ENCODE data around the gene GTPBP4. TPM values are rescaled to one million over a fixed set of nuclear protein-coding genes. Genes with fewer than 3 reads are reported as not detected.

GTPBP4 gene
- total and polyA plus RNA-seq, 9 of the 15 experiments (the other 6 are each of a cell fraction or from before 2014, with no cell fraction given), result 79.0 to 155 (median 128) TPM

DNA sequence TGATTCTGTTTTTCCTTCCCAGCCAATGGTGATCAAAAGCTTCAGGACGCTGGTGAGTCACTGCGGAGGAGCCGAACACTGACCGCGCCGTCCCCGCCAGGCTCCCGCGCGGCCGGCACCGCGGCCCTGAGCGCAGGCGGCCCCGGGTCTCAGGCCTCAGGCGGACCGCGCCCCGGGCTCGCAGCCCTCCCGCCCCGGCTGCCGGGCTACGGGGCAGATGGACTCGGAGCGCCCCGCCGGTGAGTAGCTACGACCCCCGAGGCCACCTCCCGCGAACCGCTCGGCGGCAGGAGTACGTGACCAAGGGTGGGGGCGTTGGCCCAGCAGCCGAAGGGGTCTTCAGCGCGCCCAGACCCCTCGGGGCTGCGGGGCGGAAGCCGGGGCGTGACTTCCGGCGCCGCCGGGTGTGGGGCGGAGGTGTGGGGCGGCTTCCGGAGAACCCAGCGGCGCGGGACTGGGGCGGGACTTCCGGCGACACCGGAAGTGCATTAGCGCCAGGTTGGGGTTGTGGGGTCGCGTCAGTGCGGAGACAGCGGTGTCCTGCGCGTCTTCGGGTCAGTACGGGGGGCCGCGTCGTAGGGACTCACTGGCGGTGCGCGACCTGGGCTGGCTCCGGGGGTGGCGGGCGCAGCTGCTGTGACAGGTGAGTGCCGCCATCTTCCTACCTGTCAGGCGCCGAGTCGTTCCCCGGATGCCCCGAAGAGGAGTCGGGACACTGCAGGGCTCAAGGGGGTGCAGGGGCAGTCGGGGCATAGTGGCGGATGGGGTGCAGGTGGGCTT, 68.3 kb downstream of the GTPBP4 start, which contains the start of gene WDR37 (continued):
- TF ChIP-seq, protein P1, sequence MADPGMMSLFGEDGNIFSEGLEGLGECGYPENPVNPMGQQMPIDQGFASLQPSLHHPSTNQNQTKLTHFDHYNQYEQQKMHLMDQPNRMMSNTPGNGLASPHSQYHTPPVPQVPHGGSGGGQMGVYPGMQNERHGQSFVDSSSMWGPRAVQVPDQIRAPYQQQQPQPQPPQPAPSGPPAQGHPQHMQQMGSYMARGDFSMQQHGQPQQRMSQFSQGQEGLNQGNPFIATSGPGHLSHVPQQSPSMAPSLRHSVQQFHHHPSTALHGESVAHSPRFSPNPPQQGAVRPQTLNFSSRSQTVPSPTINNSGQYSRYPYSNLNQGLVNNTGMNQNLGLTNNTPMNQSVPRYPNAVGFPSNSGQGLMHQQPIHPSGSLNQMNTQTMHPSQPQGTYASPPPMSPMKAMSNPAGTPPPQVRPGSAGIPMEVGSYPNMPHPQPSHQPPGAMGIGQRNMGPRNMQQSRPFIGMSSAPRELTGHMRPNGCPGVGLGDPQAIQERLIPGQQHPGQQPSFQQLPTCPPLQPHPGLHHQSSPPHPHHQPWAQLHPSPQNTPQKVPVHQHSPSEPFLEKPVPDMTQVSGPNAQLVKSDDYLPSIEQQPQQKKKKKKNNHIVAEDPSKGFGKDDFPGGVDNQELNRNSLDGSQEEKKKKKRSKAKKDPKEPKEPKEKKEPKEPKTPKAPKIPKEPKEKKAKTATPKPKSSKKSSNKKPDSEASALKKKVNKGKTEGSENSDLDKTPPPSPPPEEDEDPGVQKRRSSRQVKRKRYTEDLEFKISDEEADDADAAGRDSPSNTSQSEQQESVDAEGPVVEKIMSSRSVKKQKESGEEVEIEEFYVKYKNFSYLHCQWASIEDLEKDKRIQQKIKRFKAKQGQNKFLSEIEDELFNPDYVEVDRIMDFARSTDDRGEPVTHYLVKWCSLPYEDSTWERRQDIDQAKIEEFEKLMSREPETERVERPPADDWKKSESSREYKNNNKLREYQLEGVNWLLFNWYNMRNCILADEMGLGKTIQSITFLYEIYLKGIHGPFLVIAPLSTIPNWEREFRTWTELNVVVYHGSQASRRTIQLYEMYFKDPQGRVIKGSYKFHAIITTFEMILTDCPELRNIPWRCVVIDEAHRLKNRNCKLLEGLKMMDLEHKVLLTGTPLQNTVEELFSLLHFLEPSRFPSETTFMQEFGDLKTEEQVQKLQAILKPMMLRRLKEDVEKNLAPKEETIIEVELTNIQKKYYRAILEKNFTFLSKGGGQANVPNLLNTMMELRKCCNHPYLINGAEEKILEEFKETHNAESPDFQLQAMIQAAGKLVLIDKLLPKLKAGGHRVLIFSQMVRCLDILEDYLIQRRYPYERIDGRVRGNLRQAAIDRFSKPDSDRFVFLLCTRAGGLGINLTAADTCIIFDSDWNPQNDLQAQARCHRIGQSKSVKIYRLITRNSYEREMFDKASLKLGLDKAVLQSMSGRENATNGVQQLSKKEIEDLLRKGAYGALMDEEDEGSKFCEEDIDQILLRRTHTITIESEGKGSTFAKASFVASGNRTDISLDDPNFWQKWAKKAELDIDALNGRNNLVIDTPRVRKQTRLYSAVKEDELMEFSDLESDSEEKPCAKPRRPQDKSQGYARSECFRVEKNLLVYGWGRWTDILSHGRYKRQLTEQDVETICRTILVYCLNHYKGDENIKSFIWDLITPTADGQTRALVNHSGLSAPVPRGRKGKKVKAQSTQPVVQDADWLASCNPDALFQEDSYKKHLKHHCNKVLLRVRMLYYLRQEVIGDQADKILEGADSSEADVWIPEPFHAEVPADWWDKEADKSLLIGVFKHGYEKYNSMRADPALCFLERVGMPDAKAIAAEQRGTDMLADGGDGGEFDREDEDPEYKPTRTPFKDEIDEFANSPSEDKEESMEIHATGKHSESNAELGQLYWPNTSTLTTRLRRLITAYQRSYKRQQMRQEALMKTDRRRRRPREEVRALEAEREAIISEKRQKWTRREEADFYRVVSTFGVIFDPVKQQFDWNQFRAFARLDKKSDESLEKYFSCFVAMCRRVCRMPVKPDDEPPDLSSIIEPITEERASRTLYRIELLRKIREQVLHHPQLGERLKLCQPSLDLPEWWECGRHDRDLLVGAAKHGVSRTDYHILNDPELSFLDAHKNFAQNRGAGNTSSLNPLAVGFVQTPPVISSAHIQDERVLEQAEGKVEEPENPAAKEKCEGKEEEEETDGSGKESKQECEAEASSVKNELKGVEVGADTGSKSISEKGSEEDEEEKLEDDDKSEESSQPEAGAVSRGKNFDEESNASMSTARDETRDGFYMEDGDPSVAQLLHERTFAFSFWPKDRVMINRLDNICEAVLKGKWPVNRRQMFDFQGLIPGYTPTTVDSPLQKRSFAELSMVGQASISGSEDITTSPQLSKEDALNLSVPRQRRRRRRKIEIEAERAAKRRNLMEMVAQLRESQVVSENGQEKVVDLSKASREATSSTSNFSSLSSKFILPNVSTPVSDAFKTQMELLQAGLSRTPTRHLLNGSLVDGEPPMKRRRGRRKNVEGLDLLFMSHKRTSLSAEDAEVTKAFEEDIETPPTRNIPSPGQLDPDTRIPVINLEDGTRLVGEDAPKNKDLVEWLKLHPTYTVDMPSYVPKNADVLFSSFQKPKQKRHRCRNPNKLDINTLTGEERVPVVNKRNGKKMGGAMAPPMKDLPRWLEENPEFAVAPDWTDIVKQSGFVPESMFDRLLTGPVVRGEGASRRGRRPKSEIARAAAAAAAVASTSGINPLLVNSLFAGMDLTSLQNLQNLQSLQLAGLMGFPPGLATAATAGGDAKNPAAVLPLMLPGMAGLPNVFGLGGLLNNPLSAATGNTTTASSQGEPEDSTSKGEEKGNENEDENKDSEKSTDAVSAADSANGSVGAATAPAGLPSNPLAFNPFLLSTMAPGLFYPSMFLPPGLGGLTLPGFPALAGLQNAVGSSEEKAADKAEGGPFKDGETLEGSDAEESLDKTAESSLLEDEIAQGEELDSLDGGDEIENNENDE (IDR thresholded peaks at IDR 0.05; ENCODE audit: low read depth, low read length), result no peak
- TF ChIP-seq, protein P2, sequence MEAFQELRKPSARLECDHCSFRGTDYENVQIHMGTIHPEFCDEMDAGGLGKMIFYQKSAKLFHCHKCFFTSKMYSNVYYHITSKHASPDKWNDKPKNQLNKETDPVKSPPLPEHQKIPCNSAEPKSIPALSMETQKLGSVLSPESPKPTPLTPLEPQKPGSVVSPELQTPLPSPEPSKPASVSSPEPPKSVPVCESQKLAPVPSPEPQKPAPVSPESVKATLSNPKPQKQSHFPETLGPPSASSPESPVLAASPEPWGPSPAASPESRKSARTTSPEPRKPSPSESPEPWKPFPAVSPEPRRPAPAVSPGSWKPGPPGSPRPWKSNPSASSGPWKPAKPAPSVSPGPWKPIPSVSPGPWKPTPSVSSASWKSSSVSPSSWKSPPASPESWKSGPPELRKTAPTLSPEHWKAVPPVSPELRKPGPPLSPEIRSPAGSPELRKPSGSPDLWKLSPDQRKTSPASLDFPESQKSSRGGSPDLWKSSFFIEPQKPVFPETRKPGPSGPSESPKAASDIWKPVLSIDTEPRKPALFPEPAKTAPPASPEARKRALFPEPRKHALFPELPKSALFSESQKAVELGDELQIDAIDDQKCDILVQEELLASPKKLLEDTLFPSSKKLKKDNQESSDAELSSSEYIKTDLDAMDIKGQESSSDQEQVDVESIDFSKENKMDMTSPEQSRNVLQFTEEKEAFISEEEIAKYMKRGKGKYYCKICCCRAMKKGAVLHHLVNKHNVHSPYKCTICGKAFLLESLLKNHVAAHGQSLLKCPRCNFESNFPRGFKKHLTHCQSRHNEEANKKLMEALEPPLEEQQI (IDR thresholded peaks at IDR 0.05), result no peak
- TF ChIP-seq ZNF41 (CRISPR knock-in tag; conservative IDR thresholded peaks at IDR 0.05), result no peak
- TF ChIP-seq MEF2A (IDR thresholded peaks at IDR 0.05; ENCODE audit: control insufficient read depth, low read depth, low read length), result 0 out of 2 replicates have a peak, but pooled peaks have one; percentile 19
- TF ChIP-seq L3MBTL2 (IDR thresholded peaks at IDR 0.05), result peak; percentile 72; the same call in 1 of the 2 replicates
- TF ChIP-seq CCNT2 (IDR thresholded peaks at IDR 0.05; ENCODE audit: borderline replicate concordance, extremely low read depth, insufficient read length, low read depth, low read length), result peak; percentile 59
- peak; percentile 80 for TF ChIP-seq E2F3 (CRISPR knock-in tag; IDR thresholded peaks at IDR 0.05)
- TF ChIP-seq DACH1 (IDR thresholded peaks at IDR 0.05; ENCODE audit: partially characterized antibody), result no peak
- no peak for TF ChIP-seq KLF16 (IDR thresholded peaks at IDR 0.05)
- TF ChIP-seq, protein P3, sequence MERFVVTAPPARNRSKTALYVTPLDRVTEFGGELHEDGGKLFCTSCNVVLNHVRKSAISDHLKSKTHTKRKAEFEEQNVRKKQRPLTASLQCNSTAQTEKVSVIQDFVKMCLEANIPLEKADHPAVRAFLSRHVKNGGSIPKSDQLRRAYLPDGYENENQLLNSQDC (CRISPR knock-in tag; IDR thresholded peaks at IDR 0.05), result no peak
- TF ChIP-seq MEF2D (tag; conservative IDR thresholded peaks at IDR 0.05; ENCODE audit: low read depth), result no peak
- TF ChIP-seq ATF1 (CRISPR knock-in tag; IDR thresholded peaks at IDR 0.05), result no peak; the same call in 1 of the 2 replicates
- TF ChIP-seq ATF1 (tag; IDR thresholded peaks at IDR 0.05), result peak; percentile 72
- 0 out of 4 replicates have a peak, but pooled peaks of 1 of the 2 experiments have one; percentile 22 for TF ChIP-seq SIX5 (IDR thresholded peaks at IDR 0.05; ENCODE audit: borderline replicate concordance in 1 of 2, insufficient read depth in 1 of 2, low read depth in 1 of 2, low read length in 2 of 2)

Data from K562 (cell line).